Measurements from ENCODE around the gene PDXDC1.

DNA sequence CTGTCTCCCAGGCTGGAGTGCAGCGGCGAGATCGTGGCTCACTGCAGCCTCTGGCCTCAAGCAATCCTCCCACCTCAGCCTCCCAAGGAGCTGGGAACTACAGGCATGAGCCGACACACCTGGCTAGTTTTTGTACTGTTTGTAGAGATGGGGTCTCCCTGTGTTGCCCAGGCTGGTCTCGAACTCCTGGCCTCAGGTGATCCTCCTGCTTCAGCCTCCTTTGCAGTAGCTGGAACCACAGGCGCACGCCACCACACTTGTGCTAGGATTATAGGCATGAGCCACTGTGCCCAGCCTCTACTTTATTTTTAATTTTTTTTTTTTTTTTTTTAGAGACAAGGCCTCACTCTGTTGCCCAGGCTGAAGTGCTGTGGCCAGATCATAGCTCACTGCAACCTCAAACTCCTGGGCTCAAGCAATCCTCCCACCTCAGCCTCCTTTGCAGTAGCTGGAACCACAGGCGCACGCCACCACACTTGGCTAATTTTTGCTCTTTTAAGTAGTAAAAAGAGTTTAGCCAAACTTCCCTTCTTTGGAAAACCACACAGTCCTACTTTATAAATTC lies 76.6 kb downstream of the PDXDC1 start:
- TF ChIP-seq, protein P1, sequence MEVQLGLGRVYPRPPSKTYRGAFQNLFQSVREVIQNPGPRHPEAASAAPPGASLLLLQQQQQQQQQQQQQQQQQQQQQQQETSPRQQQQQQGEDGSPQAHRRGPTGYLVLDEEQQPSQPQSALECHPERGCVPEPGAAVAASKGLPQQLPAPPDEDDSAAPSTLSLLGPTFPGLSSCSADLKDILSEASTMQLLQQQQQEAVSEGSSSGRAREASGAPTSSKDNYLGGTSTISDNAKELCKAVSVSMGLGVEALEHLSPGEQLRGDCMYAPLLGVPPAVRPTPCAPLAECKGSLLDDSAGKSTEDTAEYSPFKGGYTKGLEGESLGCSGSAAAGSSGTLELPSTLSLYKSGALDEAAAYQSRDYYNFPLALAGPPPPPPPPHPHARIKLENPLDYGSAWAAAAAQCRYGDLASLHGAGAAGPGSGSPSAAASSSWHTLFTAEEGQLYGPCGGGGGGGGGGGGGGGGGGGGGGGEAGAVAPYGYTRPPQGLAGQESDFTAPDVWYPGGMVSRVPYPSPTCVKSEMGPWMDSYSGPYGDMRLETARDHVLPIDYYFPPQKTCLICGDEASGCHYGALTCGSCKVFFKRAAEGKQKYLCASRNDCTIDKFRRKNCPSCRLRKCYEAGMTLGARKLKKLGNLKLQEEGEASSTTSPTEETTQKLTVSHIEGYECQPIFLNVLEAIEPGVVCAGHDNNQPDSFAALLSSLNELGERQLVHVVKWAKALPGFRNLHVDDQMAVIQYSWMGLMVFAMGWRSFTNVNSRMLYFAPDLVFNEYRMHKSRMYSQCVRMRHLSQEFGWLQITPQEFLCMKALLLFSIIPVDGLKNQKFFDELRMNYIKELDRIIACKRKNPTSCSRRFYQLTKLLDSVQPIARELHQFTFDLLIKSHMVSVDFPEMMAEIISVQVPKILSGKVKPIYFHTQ (CRISPR knock-in tag; IDR thresholded peaks at IDR 0.05) = no peak
- no peak for TF ChIP-seq GTF2I (CRISPR knock-in tag; conservative IDR thresholded peaks at IDR 0.05)
- no peak for TF ChIP-seq CREB1 (CRISPR knock-in tag; IDR thresholded peaks at IDR 0.05)
- TF ChIP-seq, protein P2, sequence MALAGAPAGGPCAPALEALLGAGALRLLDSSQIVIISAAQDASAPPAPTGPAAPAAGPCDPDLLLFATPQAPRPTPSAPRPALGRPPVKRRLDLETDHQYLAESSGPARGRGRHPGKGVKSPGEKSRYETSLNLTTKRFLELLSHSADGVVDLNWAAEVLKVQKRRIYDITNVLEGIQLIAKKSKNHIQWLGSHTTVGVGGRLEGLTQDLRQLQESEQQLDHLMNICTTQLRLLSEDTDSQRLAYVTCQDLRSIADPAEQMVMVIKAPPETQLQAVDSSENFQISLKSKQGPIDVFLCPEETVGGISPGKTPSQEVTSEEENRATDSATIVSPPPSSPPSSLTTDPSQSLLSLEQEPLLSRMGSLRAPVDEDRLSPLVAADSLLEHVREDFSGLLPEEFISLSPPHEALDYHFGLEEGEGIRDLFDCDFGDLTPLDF (CRISPR knock-in tag; IDR thresholded peaks at IDR 0.05) = no peak
- TF ChIP-seq, protein P3, sequence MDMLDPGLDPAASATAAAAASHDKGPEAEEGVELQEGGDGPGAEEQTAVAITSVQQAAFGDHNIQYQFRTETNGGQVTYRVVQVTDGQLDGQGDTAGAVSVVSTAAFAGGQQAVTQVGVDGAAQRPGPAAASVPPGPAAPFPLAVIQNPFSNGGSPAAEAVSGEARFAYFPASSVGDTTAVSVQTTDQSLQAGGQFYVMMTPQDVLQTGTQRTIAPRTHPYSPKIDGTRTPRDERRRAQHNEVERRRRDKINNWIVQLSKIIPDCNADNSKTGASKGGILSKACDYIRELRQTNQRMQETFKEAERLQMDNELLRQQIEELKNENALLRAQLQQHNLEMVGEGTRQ (CRISPR knock-in tag; IDR thresholded peaks at IDR 0.05) = no peak
- TF ChIP-seq NR2C2 (CRISPR knock-in tag; IDR thresholded peaks at IDR 0.05) = no peak
- TF ChIP-seq, protein P4, sequence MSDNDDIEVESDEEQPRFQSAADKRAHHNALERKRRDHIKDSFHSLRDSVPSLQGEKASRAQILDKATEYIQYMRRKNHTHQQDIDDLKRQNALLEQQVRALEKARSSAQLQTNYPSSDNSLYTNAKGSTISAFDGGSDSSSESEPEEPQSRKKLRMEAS (CRISPR knock-in tag; IDR thresholded peaks at IDR 0.05) = no peak
- TF ChIP-seq, protein P5, sequence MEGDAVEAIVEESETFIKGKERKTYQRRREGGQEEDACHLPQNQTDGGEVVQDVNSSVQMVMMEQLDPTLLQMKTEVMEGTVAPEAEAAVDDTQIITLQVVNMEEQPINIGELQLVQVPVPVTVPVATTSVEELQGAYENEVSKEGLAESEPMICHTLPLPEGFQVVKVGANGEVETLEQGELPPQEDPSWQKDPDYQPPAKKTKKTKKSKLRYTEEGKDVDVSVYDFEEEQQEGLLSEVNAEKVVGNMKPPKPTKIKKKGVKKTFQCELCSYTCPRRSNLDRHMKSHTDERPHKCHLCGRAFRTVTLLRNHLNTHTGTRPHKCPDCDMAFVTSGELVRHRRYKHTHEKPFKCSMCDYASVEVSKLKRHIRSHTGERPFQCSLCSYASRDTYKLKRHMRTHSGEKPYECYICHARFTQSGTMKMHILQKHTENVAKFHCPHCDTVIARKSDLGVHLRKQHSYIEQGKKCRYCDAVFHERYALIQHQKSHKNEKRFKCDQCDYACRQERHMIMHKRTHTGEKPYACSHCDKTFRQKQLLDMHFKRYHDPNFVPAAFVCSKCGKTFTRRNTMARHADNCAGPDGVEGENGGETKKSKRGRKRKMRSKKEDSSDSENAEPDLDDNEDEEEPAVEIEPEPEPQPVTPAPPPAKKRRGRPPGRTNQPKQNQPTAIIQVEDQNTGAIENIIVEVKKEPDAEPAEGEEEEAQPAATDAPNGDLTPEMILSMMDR (IDR thresholded peaks at IDR 0.05) = no peak
- TF ChIP-seq TCF7 (CRISPR knock-in tag; IDR thresholded peaks at IDR 0.05; ENCODE audit: low read depth) = no peak
- TF ChIP-seq SMAD3 (CRISPR knock-in tag; IDR thresholded peaks at IDR 0.05; ENCODE audit: borderline replicate concordance) = no peak
- TF ChIP-seq, protein P6, sequence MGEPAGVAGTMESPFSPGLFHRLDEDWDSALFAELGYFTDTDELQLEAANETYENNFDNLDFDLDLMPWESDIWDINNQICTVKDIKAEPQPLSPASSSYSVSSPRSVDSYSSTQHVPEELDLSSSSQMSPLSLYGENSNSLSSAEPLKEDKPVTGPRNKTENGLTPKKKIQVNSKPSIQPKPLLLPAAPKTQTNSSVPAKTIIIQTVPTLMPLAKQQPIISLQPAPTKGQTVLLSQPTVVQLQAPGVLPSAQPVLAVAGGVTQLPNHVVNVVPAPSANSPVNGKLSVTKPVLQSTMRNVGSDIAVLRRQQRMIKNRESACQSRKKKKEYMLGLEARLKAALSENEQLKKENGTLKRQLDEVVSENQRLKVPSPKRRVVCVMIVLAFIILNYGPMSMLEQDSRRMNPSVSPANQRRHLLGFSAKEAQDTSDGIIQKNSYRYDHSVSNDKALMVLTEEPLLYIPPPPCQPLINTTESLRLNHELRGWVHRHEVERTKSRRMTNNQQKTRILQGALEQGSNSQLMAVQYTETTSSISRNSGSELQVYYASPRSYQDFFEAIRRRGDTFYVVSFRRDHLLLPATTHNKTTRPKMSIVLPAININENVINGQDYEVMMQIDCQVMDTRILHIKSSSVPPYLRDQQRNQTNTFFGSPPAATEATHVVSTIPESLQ (CRISPR knock-in tag; IDR thresholded peaks at IDR 0.05) = no peak
